ENCODE data around the gene SPRYD7.

GRCh38 chr13:49958321-49958720 is 22.2 kb upstream of the SPRYD7 start:
- TF ChIP-seq CTCF (conservative IDR thresholded peaks at IDR 0.05; ENCODE audit: low read depth, low read length), result no peak
- no peak for TF ChIP-seq EZH2 (IDR thresholded peaks at IDR 0.05; ENCODE audit: low read length, unreplicated experiment)
- no peak for TF ChIP-seq EZH2phosphoT487 (IDR thresholded peaks at IDR 0.05; ENCODE audit: borderline replicate concordance, low read length)

Measured in PC-3 (cell line).